Measurements from ENCODE around the gene TMEM243. TPM values are rescaled to one million over a fixed set of nuclear protein-coding genes. Genes with fewer than 3 reads are reported as not detected.
"Not testable (repeated sequence)": the region's sequence is repeated elsewhere in the genome, so short reads cannot be mapped to it uniquely, and the experiment has no call there.

TMEM243 gene
- 5.9 TPM for total RNA-seq
- long read RNA-seq, partial matches to known transcripts: 0 of 2 reads
- long read RNA-seq, other reads (novel, unspliced or antisense): 0 of 2 reads

GRCh38 chr7:87219545-87220025 is at the start of gene TMEM243:
TMEM243 (minus strand) TSS chr7:87219732; CDS start chr7:87219503, 229 bp downstream.
- DNase-seq (ENCODE audit: missing footprints) (peak; percentile 92), ATAC-seq (peak; percentile 91)
- intact Hi-C loops (cut with DNase I): loop anchor here (5.0 to 10.0 kb wide), 2 partner anchors 67 to 165 kb away; partner anchors contain the start of genes DMTF1 and ELAPOR2

GRCh38 chr7:87267239-87267900 is 47.8 kb upstream of the TMEM243 start:
- DNase-seq (ENCODE audit: missing footprints) (no peak), ATAC-seq (no peak)
- intact Hi-C loops (cut with DNase I): no loop called here

GRCh38 chr7:87263537-87263936 is 44.0 kb upstream of the TMEM243 start:
- no peak for DNase-seq (ENCODE audit: missing footprints)
- no peak for ATAC-seq
- intact Hi-C loops (cut with DNase I): no loop called here

GRCh38 chr7:87253589-87254087 is 34.1 kb upstream of the TMEM243 start:
- ATAC-seq: no peak
- DNase-seq (ENCODE audit: missing footprints): no peak
- intact Hi-C loops (cut with DNase I): no loop called here

GRCh38 chr7:87245671-87246070 is 26.1 kb upstream of the TMEM243 start:
- ATAC-seq; DNase-seq (ENCODE audit: missing footprints); intact Hi-C loops (cut with DNase I): not testable (repeated sequence)

GRCh38 chr7:87238464-87239051 is 19.0 kb upstream of the TMEM243 start:
- DNase-seq (ENCODE audit: missing footprints): peak; percentile 20
- intact Hi-C loops (cut with DNase I): loop anchor here (5.0 kb wide), 1 partner anchor 301 kb away; no protein-coding TSS in a partner anchor
- not testable (repeated sequence) for ATAC-seq

- no peak for ATAC-seq
- DNase-seq (ENCODE audit: missing footprints): no peak
- intact Hi-C loops (cut with DNase I): loop anchor here (5.0 kb wide), 1 partner anchor 298 kb away; no protein-coding TSS in a partner anchor
Observed at GRCh38 chr7:87234949-87235348, 15.4 kb upstream of the TMEM243 start.

GRCh38 chr7:87231711-87232110 is 12.2 kb upstream of the TMEM243 start:
- ATAC-seq (no peak), DNase-seq (ENCODE audit: missing footprints) (no peak)
- intact Hi-C loops (cut with DNase I): no loop called here

GRCh38 chr7:87231258-87231657 is 11.7 kb upstream of the TMEM243 start:
- intact Hi-C loops (cut with DNase I): no loop called here
- peak; percentile 72 for ATAC-seq

GRCh38 chr7:87226495-87226894 is 7.0 kb upstream of the TMEM243 start:
- intact Hi-C loops (cut with DNase I): loop anchor here (10.0 kb wide), 1 partner anchor 172 kb away; the partner anchor contains the start of gene ELAPOR2
- no peak for ATAC-seq
- DNase-seq (ENCODE audit: missing footprints): no peak

More at GRCh38 chr7:87231258-87231657, 11.7 kb upstream of the TMEM243 start:
- peak; percentile 57 for DNase-seq (ENCODE audit: missing footprints)

- DNase-seq (ENCODE audit: missing footprints) (no peak), ATAC-seq (no peak)
- intact Hi-C loops (cut with DNase I): loop anchor here (10.0 kb wide), 1 partner anchor 171 kb away; the partner anchor contains the start of gene ELAPOR2
Observed at GRCh38 chr7:87225696-87226095, 6.2 kb upstream of the TMEM243 start.

- intact Hi-C loops (cut with DNase I): loop anchor here (10.0 kb wide), 1 partner anchor 169 kb away; the partner anchor contains the start of gene ELAPOR2
- DNase-seq (ENCODE audit: missing footprints): no peak
- no peak for ATAC-seq
Observed at GRCh38 chr7:87223666-87224065, 4.1 kb upstream of the TMEM243 start.

- intact Hi-C loops (cut with DNase I): loop anchor here (10.0 kb wide), 1 partner anchor 166 kb away; the partner anchor contains the start of gene ELAPOR2
- DNase-seq (ENCODE audit: missing footprints) (no peak), ATAC-seq (no peak)
Observed at GRCh38 chr7:87220734-87221215, 1.2 kb upstream of the TMEM243 start.

GRCh38 chr7:87220026-87220733 is 648 bp upstream of the TMEM243 start:
- intact Hi-C loops (cut with DNase I): loop anchor here (10.0 kb wide), 1 partner anchor 165 kb away; the partner anchor contains the start of gene ELAPOR2
- peak; percentile 84 for ATAC-seq
- peak; percentile 89 for DNase-seq (ENCODE audit: missing footprints)

- intact Hi-C loops (cut with DNase I): loop anchor here (5.0 kb wide), 1 partner anchor 67 kb away; the partner anchor contains the start of gene DMTF1
- DNase-seq (ENCODE audit: missing footprints) (peak; percentile 91), ATAC-seq (peak; percentile 71)
Observed at GRCh38 chr7:87218796-87219544, 562 bp downstream of the TMEM243 start.

- no peak for ATAC-seq
- intact Hi-C loops (cut with DNase I): loop anchor here (2.0 to 5.0 kb wide), 2 partner anchors 17 to 66 kb away; partner anchors contain the start of gene DMTF1
- no peak for DNase-seq (ENCODE audit: missing footprints)
Observed at GRCh38 chr7:87217983-87218653, 1.4 kb downstream of the TMEM243 start.

All from Right ventricle myocardium inferior (tissue), 1 donor.